NCI-H2227 treated with DMSO at 0.1 percent for 48 hours (cell line): ENCODE results near the gene PEX7.
A peak's percentile ranks its signal among the peaks of the same experiment; 100 is the strongest.
"Not testable (repeated sequence)": the region's sequence is repeated elsewhere in the genome, so short reads cannot be mapped to it uniquely, and the experiment has no call there.

Experiments used
- DNase-seq: peaks from one replicate; lab custom pipeline; 2025; lab: John Stamatoyannopoulos, UW

Gene PEX7

GRCh38 chr6:136822376-136823127 lies at the start of gene PEX7:
PEX7 (plus strand) TSS chr6:136822592; CDS start chr6:136822666, 74 bp downstream.
- peak; percentile 76 for DNase-seq

DNA sequence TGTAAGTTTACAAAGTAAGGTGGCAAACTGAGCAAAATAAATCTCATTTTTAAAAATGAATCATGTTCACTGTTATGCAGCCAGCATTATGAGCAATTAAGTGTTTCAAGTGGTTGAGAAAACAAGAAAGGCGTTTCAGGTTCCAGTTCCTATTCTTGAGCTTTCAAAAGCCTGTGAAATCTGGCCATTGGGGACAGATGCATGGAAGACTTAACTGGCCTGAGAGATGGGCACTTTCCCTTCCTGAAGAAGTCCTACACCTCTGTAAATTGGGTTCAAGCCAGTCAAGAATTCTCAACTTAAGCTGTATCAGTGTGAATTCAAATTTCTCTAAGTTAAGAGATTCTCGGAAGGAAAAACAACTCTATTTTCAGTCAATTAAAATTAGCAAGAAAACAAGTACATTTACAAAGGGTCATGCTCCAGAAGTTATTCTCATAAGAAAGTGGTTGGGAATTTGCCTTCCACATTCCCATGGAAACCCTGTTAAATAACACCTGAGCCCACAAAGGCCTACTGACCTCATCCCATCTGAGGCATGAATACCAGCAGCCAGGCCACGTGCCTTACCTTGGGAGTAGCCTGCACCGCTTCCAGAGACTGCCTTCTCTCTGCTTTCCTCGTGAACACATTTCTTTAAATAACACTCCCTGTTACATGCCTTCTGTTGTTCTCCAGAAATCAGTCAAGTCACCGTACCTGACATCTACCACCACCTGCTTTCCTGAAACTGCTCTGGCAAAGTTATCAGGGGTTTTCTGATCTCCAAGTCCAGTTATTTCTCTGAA lies 49.5 kb upstream of the PEX7 start:
- no peak for DNase-seq

DNA sequence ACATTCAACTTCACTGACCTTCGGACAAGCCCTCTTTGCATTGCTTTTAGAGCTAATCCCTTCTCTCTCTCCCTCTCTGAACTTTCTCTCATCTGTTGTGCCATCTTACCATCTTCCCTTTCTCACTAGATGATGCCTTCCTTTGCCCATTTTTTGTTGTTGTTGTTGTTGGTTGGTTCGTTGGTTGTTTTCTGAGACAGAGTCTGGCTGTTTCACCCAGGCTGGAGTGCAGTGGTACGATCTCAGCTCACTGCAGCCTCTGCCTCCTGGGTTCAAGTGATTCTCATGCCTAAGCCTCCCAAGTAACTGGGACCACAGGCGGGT lies 49.0 kb upstream of the PEX7 start:
- DNase-seq, result no peak

DNA sequence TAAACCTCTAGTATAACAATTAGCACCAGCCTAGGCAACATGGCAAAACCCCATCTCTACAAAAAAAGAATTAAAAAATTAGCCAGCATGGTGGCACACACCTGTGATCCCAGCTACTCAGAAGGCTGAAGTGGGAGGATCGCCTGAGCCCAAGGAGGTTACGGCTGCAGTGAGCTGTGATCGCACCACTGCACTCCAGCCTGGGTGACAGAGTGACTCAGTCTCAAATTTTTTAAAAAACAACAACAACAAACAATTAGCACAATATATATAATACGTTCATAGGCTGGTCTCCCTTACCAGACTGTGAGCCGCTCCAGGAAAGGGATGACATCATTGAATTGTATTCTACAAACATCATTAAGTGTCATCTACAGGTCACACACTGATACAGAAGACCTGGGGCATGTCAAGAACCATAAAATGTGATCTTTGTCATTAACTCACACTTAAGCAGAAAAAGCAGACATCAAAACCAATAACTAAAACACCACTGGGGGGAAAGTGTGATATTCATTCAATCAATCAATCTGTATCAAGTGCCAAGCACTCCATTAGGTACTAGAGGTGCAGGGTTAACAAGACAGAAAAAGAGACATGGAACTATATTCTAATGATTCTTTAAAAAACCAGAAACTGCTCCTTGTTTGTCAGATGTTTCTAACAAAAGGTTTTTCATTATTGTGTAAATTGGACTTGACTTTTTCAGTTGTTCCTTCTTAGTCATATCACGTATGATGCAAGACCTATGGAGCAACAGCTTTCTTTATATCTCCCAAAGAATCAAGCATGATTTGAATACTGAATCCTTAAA lies 48.0 kb upstream of the PEX7 start:
- no peak for DNase-seq

DNA sequence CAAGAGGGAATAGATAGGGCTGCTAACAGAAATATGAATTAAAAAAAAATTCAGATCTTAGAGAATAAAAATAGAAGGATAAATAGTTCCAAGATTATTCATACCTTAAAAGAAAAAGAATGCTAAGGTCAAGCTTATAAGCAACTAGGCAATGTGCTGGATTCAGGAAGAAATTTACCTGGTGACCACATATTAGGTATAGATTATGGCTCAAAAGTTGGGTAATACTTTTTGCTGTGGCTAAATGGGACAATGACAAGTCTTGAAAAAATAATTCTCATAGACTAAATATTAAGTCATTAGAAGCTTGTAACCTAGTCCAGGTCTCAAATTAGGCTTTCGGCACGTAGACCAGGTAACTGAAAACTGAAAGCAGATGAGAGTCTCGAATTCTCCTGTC lies 47.3 kb upstream of the PEX7 start:
- DNase-seq, result no peak

- DNase-seq, result no peak
These were observed 46.8 kb upstream of the PEX7 start for GRCh38 chr6:136775548-136775947.

GRCh38 chr6:136777651-136778050 lies 44.7 kb upstream of the PEX7 start:
- DNase-seq, result no peak

GRCh38 chr6:136779682-136780081 lies 42.7 kb upstream of the PEX7 start:
- no peak for DNase-seq

DNA sequence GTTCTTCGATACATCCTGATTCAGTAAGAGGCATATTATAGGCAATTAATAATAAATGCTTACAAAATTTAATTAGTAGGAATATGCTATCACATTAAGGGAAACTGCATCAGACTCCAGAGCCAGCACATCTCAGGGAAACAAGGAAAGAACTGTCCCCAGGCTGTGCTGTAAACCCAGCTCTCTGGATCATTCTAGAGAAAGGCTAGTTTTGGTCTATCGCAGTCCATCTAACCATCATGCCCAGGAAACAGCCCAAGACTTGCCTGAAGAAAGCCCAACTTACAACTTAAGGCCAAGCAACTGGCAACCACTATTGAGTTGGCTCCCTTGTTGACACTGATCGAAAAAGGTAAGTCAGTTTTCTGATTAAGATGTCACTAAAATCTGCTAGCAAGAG lies 41.4 kb upstream of the PEX7 start:
- DNase-seq, result no peak

DNA sequence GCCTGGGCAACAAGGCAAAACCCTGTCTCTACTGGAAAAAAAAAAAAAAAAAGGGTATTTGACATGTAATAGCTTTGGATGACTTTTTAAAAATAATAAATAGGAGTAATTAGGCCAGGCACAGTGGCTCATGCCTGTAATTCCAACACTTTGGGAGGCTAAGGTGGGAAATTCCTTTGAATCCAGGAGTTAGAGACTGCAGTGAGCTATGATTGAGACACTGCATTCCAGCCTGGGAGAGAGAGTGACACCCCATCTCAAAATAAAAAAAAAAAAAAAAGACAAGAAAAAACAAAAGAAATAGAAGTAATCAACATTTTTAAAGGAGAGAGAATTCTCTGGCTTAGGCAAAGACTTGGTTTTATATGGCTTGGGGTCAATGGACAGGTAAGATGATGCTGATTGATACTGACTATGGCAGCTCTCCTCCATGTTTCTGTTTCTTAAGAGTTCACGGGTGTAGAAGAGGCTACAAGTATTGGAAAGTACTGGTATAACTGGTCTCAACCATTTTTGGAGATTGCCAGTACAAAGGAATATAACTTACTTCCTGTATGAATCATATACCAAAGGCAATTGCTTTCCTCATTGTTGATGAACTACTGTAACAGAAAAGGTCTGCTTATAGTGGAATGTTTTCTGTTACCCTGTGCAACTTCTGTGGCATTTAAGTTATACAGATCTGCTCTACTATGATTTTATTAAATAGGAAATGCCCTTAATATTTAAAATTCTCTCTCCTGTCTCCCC lies 40.2 kb upstream of the PEX7 start:
- DNase-seq, result no peak

- no peak for DNase-seq
These were observed 39.4 kb upstream of the PEX7 start for GRCh38 chr6:136783021-136783420.

GRCh38 chr6:136783495-136784270 lies 38.7 kb upstream of the PEX7 start:
- DNase-seq, result no peak

- DNase-seq, result no peak
These were observed 38.1 kb upstream of the PEX7 start for GRCh38 chr6:136784271-136784664.

- DNase-seq, result no peak
These were observed 37.3 kb upstream of the PEX7 start for GRCh38 chr6:136784910-136785746.

- no peak for DNase-seq
These were observed 35.7 kb upstream of the PEX7 start for GRCh38 chr6:136786658-136787057.

- DNase-seq, result no peak
These were observed 34.7 kb upstream of the PEX7 start for GRCh38 chr6:136787726-136788068.

GRCh38 chr6:136788069-136788902 lies 34.1 kb upstream of the PEX7 start:
- no peak for DNase-seq

GRCh38 chr6:136789440-136789839 lies 33.0 kb upstream of the PEX7 start:
- not testable (repeated sequence) for DNase-seq
